ENCODE data around the gene CISD3. TPM values are rescaled to one million over a fixed set of nuclear protein-coding genes. Genes with fewer than 3 reads are reported as not detected.
"Not testable (repeated sequence)": the region's sequence is repeated elsewhere in the genome, so short reads cannot be mapped to it uniquely, and the experiment has no call there.

The CISD3 gene
- total RNA-seq, 4 donors from 2014 or later = 6.8 to 12.7 (median 10.1) TPM

DNA sequence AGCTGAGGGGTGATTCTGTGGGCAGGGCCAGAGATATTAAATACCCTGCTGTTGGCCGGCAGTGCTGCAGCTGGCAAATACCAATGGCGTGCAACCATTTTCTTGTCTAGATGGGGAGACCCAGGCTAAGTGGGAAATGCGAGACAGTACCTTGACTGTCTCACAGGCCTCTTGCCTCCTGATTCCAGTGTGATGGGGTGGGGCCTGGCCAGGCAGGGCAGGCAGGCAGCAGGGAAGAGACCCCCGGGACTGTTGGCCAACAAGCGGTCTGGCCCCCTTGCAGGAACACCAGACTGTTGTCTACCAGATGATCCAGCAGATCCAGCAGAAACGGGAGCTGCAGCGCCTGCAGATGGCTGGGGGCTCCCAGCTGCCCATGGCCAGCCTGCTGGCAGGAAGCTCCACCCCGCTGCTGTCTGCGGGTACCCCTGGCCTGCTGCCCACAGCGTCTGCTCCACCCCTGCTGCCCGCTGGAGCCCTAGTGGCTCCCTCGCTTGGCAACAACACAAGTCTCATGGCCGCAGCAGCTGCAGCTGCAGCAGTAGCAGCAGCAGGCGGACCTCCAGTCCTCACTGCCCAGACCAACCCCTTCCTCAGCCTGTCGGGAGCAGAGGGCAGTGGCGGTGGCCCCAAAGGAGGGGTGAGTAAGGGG lies 5.7 kb upstream of the CISD3 start:
- no peak overlapping the region for H3K4me3 ChIP-seq
- H3K27ac ChIP-seq = no peak overlapping the region
- TF ChIP-seq EP300 (IDR thresholded peaks at IDR 0.05) (no peak), POLR2AphosphoS5 (IDR thresholded peaks at IDR 0.05) (no peak), POLR2A (IDR thresholded peaks at IDR 0.05) (no peak)
- TF ChIP-seq, protein P1, sequence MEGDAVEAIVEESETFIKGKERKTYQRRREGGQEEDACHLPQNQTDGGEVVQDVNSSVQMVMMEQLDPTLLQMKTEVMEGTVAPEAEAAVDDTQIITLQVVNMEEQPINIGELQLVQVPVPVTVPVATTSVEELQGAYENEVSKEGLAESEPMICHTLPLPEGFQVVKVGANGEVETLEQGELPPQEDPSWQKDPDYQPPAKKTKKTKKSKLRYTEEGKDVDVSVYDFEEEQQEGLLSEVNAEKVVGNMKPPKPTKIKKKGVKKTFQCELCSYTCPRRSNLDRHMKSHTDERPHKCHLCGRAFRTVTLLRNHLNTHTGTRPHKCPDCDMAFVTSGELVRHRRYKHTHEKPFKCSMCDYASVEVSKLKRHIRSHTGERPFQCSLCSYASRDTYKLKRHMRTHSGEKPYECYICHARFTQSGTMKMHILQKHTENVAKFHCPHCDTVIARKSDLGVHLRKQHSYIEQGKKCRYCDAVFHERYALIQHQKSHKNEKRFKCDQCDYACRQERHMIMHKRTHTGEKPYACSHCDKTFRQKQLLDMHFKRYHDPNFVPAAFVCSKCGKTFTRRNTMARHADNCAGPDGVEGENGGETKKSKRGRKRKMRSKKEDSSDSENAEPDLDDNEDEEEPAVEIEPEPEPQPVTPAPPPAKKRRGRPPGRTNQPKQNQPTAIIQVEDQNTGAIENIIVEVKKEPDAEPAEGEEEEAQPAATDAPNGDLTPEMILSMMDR (IDR thresholded peaks at IDR 0.05) = no peak
- H3K27me3 ChIP-seq = no peaks in the 10 kb centered on the region
- H3K4me1 ChIP-seq = peaks cover 21% of the 10 kb centered on the region
- H3K36me3 ChIP-seq = peaks cover 53% of the 10 kb centered on the region
- WGBS = 81% methylated on average over 3 of the region's 16 CpGs
- no peaks in the 10 kb centered on the region for H3K9me3 ChIP-seq
- no peak for DNase-seq (ENCODE audit: low spot score in 2 of 2)

GRCh38 chr17:38725066-38725465 lies 5.1 kb upstream of the CISD3 start:
- H3K9me3 ChIP-seq = no peaks in the 10 kb centered on the region
- no peak for TF ChIP-seq POLR2AphosphoS5 (IDR thresholded peaks at IDR 0.05)
- no peak for TF ChIP-seq EP300 (IDR thresholded peaks at IDR 0.05)
- TF ChIP-seq, protein P1 (IDR thresholded peaks at IDR 0.05) = no peak
- no peak for TF ChIP-seq POLR2A (IDR thresholded peaks at IDR 0.05)
- peaks cover 22% of the 10 kb centered on the region for H3K4me1 ChIP-seq
- no peaks in the 10 kb centered on the region for H3K27me3 ChIP-seq
- H3K27ac ChIP-seq = no peak overlapping the region
- 83% methylated on average over 10 of the region's 10 CpGs for WGBS
- no peak overlapping the region for H3K4me3 ChIP-seq
- H3K36me3 ChIP-seq = peaks cover 47% of the 10 kb centered on the region
- no peak for DNase-seq (ENCODE audit: low spot score in 2 of 2)

- H3K4me3 ChIP-seq; H3K27me3 ChIP-seq; H3K27ac ChIP-seq; H3K9me3 ChIP-seq; DNase-seq (ENCODE audit: low spot score in 2 of 2): not testable (repeated sequence)
- Histone ChIP-seq H3K36me3 (peaks cover 37% of the 10 kb centered on the region), H3K4me1 (peaks cover 27% of the 10 kb centered on the region)
- 40% methylated on average over 2 of the region's 8 CpGs for WGBS
Measured at GRCh38 chr17:38726145-38726544, 4.0 kb upstream of the CISD3 start.

- Histone ChIP-seq H3K36me3 (peaks cover 21% of the 10 kb centered on the region), H3K9me3 (no peaks in the 10 kb centered on the region), H3K4me3 (no peak overlapping the region), H3K27ac (no peak overlapping the region), H3K4me1 (peaks cover 43% of the 10 kb centered on the region), H3K27me3 (no peaks in the 10 kb centered on the region)
- TF ChIP-seq POLR2AphosphoS5 (IDR thresholded peaks at IDR 0.05) (no peak), EP300 (IDR thresholded peaks at IDR 0.05) (no peak), POLR2A (IDR thresholded peaks at IDR 0.05) (no peak)
- TF ChIP-seq, protein P1 (IDR thresholded peaks at IDR 0.05) = no peak
- DNase-seq (ENCODE audit: low spot score in 2 of 2) = no peak
- WGBS = 59% methylated on average over 5 of the region's 5 CpGs
Measured at GRCh38 chr17:38727736-38728135, 2.4 kb upstream of the CISD3 start.

- DNase-seq (ENCODE audit: low spot score in 2 of 2) = no peak
- Histone ChIP-seq H3K9me3 (no peaks in the 10 kb centered on the region), H3K36me3 (peaks cover 24% of the 10 kb centered on the region), H3K4me1 (peaks cover 49% of the 10 kb centered on the region), H3K27me3 (no peaks in the 10 kb centered on the region), H3K27ac (no peak overlapping the region), H3K4me3 (no peak overlapping the region)
- no peak for TF ChIP-seq EP300 (IDR thresholded peaks at IDR 0.05)
- TF ChIP-seq, protein P1 (IDR thresholded peaks at IDR 0.05) = no peak
- no peak for TF ChIP-seq POLR2A (IDR thresholded peaks at IDR 0.05)
- no peak for TF ChIP-seq POLR2AphosphoS5 (IDR thresholded peaks at IDR 0.05)
- 60% methylated on average over 7 of the region's 8 CpGs for WGBS
Measured at GRCh38 chr17:38728290-38728831, 1.8 kb upstream of the CISD3 start.
